HEK293 (cell line): ENCODE results near the gene ITSN1.

Source experiments
- GLI2 ChIP-seq: fragments of 450-650 bp; formaldehyde crosslinking; IDR thresholded peaks from 2 replicates; pipeline ENCODE4; 2017; ENCODE audit warnings: missing biosample characterization, missing genetic modification characterization, low read depth, borderline replicate concordance
- HOXA7 ChIP-seq: sonication (generic); formaldehyde crosslinking; IDR thresholded peaks from 2 replicates; pipeline ENCODE4 v1.8.1; 2022; ENCODE audit warnings: missing genetic modification reagents, borderline replicate concordance
- KLF10 ChIP-seq: fragments of 450-650 bp; IDR thresholded peaks from 2 replicates; pipeline ENCODE4 v1.5.1; 2018; ENCODE audit warnings: missing biosample characterization, mild to moderate bottlenecking, missing genetic modification characterization
- KLF16 ChIP-seq: fragments of 450-650 bp; formaldehyde crosslinking; IDR thresholded peaks from 2 replicates; pipeline ENCODE4 v1.5.1; 2017; ENCODE audit warnings: missing biosample characterization, missing genetic modification characterization
- MZF1 ChIP-seq: fragments of 450-650 bp; formaldehyde crosslinking; IDR thresholded peaks from 2 replicates; pipeline ENCODE4 v1.5.1; 2017; ENCODE audit warnings: missing biosample characterization, missing genetic modification characterization, borderline replicate concordance
- OSR2 ChIP-seq: fragments of 450-650 bp; formaldehyde crosslinking; IDR thresholded peaks from 2 replicates; pipeline ENCODE4 v1.5.1; 2016; ENCODE audit warnings: missing biosample characterization, missing genetic modification characterization
- TRIM28 ChIP-seq: IDR thresholded peaks from 2 replicates; pipeline ENCODE4 v1.6.1; 2011; ENCODE audit warnings: low read length, control low read depth, borderline replicate concordance
- YY1 ChIP-seq: fragments of 450-650 bp; formaldehyde crosslinking; IDR thresholded peaks from 2 replicates; pipeline ENCODE4 v1.5.1; 2018; ENCODE audit warnings: missing biosample characterization, missing genetic modification characterization
- ZBTB17 ChIP-seq: fragments of 450-650 bp; formaldehyde crosslinking; IDR thresholded peaks from 2 replicates; pipeline ENCODE4 v1.5.1; 2016; ENCODE audit warnings: missing biosample characterization, missing genetic modification characterization
- ZBTB8A ChIP-seq: fragments of 450-650 bp; formaldehyde crosslinking; IDR thresholded peaks from 2 replicates; pipeline ENCODE4 v1.5.1; 2016; ENCODE audit warnings: missing biosample characterization, missing genetic modification characterization
- ZEB2 ChIP-seq: fragments of 450-650 bp; formaldehyde crosslinking; IDR thresholded peaks from 2 replicates; pipeline ENCODE4 v1.5.1; 2016; ENCODE audit warnings: missing biosample characterization, missing genetic modification characterization
- ZNF16 ChIP-seq: fragments of 450-650 bp; formaldehyde crosslinking; IDR thresholded peaks from 2 replicates; pipeline ENCODE4 v1.5.1; 2016; ENCODE audit warnings: low read depth, missing biosample characterization, missing genetic modification characterization
- ZNF174 ChIP-seq: fragments of 450-650 bp; formaldehyde crosslinking; IDR thresholded peaks from 2 replicates; pipeline ENCODE4 v1.5.0; 2017; ENCODE audit warnings: missing biosample characterization, mild to moderate bottlenecking, missing genetic modification characterization
- ZNF311 ChIP-seq: fragments of 450-650 bp; formaldehyde crosslinking; IDR thresholded peaks from 2 replicates; pipeline ENCODE4 v1.5.1; 2017; ENCODE audit warnings: missing biosample characterization, missing genetic modification characterization, borderline replicate concordance
- ZNF521 ChIP-seq: fragments of 450-650 bp; formaldehyde crosslinking; IDR thresholded peaks from 2 replicates; pipeline ENCODE4 v1.5.1; 2017; ENCODE audit warnings: missing biosample characterization, mild to moderate bottlenecking, missing genetic modification characterization
- ZNF571 ChIP-seq: fragments of 450-650 bp; formaldehyde crosslinking; IDR thresholded peaks from 2 replicates; pipeline ENCODE4 v1.5.0; 2017; ENCODE audit warnings: missing biosample characterization, missing genetic modification characterization
- ZNF600 ChIP-seq: fragments of 450-650 bp; formaldehyde crosslinking; IDR thresholded peaks from 2 replicates; pipeline ENCODE4 v1.5.1; 2016; ENCODE audit warnings: missing biosample characterization, missing genetic modification characterization
- ZNF610 ChIP-seq: fragments of 450-650 bp; formaldehyde crosslinking; IDR thresholded peaks from 2 replicates; pipeline ENCODE4 v1.5.1; 2016; ENCODE audit warnings: missing biosample characterization, missing genetic modification characterization, borderline replicate concordance
- ZNF658 ChIP-seq: fragments of 450-650 bp; formaldehyde crosslinking; IDR thresholded peaks from 2 replicates; pipeline ENCODE4; 2016; ENCODE audit warnings: missing biosample characterization, missing genetic modification characterization
- ZNF776 ChIP-seq: fragments of 450-650 bp; formaldehyde crosslinking; IDR thresholded peaks from 2 replicates; pipeline ENCODE4 v1.5.0; 2017; ENCODE audit warnings: missing biosample characterization, missing genetic modification characterization, borderline replicate concordance
- ZNF791 ChIP-seq: fragments of 450-650 bp; formaldehyde crosslinking; IDR thresholded peaks from 2 replicates; pipeline ENCODE4 v1.5.1; 2016; ENCODE audit warnings: missing biosample characterization, missing genetic modification characterization
- ZSCAN30 ChIP-seq: fragments of 450-650 bp; IDR thresholded peaks from 2 replicates; pipeline ENCODE4 v1.5.1; 2018; ENCODE audit warnings: missing biosample characterization, mild to moderate bottlenecking, missing genetic modification characterization, moderate library complexity
- ZXDB ChIP-seq: fragments of 450-650 bp; formaldehyde crosslinking; IDR thresholded peaks from 2 replicates; pipeline ENCODE4 v1.5.1; 2016; ENCODE audit warnings: missing biosample characterization, missing genetic modification characterization
- TF ChIP-seq, protein P1 (sequence below): fragments of 450-650 bp; formaldehyde crosslinking; IDR thresholded peaks from 2 replicates; pipeline ENCODE4 v1.5.1; 2016; ENCODE audit warnings: missing biosample characterization, missing genetic modification characterization, borderline replicate concordance
- TF ChIP-seq, protein P2 (sequence below): fragments of 450-650 bp; formaldehyde crosslinking; IDR thresholded peaks from 2 replicates; pipeline ENCODE4 v1.5.0; 2017; ENCODE audit warnings: missing biosample characterization, missing genetic modification characterization, borderline replicate concordance
- TF ChIP-seq, protein P3 (sequence below): fragments of 450-650 bp; formaldehyde crosslinking; IDR thresholded peaks from 2 replicates; pipeline ENCODE4 v1.5.1; 2016; ENCODE audit warnings: missing biosample characterization, missing genetic modification characterization
- TF ChIP-seq, protein P4 (sequence below): fragments of 450-650 bp; formaldehyde crosslinking; conservative IDR thresholded peaks from 2 replicates; pipeline ENCODE4 v1.5.1; 2016; ENCODE audit warnings: low read depth, missing biosample characterization, missing genetic modification characterization
- TF ChIP-seq, protein P5 (sequence below): fragments of 450-650 bp; formaldehyde crosslinking; IDR thresholded peaks from 2 replicates; pipeline ENCODE4 v1.5.1; 2016; ENCODE audit warnings: missing biosample characterization, missing genetic modification characterization

ITSN1 gene

DNA sequence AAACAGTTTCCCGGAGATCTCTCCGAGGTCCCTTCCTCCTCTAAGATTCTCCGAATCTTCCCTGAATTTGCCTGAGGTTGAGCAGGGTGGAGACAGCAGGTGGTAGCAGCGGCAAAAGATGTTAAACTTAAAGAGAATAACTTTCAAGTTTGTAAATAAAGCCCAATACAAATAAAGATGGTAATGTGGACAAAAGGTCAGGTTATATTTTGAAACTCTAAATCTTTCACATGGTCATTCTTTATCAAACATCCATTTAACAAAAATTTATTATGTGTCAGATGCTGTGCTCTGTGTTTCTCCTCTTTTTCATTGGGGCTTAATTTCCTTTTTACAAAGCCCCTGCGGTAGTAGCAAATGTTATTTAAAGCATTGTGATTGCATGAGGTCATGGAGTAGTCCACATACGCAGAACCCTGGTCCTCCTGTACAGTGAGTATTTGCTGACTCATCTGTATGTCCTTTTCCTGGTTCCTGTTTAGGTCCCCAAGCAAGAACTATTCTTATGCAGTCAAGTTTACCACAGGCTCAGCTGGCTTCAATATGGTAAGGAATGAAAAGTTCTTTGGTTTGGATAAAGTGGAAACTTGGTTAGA is 119.2 kb downstream of the ITSN1 start (continued):
- TF ChIP-seq, protein P1, sequence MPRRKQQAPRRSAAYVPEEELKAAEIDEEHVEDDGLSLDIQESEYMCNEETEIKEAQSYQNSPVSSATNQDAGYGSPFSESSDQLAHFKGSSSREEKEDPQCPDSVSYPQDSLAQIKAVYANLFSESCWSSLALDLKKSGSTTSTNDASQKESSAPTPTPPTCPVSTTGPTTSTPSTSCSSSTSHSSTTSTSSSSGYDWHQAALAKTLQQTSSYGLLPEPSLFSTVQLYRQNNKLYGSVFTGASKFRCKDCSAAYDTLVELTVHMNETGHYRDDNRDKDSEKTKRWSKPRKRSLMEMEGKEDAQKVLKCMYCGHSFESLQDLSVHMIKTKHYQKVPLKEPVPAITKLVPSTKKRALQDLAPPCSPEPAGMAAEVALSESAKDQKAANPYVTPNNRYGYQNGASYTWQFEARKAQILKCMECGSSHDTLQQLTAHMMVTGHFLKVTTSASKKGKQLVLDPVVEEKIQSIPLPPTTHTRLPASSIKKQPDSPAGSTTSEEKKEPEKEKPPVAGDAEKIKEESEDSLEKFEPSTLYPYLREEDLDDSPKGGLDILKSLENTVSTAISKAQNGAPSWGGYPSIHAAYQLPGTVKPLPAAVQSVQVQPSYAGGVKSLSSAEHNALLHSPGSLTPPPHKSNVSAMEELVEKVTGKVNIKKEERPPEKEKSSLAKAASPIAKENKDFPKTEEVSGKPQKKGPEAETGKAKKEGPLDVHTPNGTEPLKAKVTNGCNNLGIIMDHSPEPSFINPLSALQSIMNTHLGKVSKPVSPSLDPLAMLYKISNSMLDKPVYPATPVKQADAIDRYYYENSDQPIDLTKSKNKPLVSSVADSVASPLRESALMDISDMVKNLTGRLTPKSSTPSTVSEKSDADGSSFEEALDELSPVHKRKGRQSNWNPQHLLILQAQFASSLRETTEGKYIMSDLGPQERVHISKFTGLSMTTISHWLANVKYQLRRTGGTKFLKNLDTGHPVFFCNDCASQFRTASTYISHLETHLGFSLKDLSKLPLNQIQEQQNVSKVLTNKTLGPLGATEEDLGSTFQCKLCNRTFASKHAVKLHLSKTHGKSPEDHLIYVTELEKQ (tag by site-specific recombination): peak; percentile 82; the same call in 1 of the 2 replicates
- TF ChIP-seq ZBTB17 (peak; percentile 80), ZNF610 (no peak), OSR2 (tag by site-specific recombination) (peak; percentile 98), ZEB2 (peak; percentile 91), ZNF521 (no peak), YY1 (tag by site-specific recombination) (no peak), ZNF174 (no peak), ZNF776 (tag by site-specific recombination) (no peak), ZXDB (tag by site-specific recombination) (peak; percentile 98), ZNF600 (tag by site-specific recombination) (peak; percentile 68; the same call in 1 of the 2 replicates), ZNF571 (tag by site-specific recombination) (no peak), ZNF311 (tag by site-specific recombination) (no peak), KLF10 (tag by site-specific recombination) (peak; percentile 85), HOXA7 (CRISPR knock-in tag) (no peak), ZBTB8A (tag by site-specific recombination) (peak; percentile 66), GLI2 (tag by site-specific recombination) (no peak), KLF16 (tag by site-specific recombination) (no peak; the same call in 1 of the 2 replicates), TRIM28 (peak; percentile 58; the same call in 1 of the 2 replicates), ZNF658 (tag by site-specific recombination) (no peak), MZF1 (tag by site-specific recombination) (no peak; the same call in 1 of the 2 replicates), ZSCAN30 (tag by site-specific recombination) (no peak), ZNF791 (tag by site-specific recombination) (no peak), ZNF16 (no peak)
- TF ChIP-seq, protein P2, sequence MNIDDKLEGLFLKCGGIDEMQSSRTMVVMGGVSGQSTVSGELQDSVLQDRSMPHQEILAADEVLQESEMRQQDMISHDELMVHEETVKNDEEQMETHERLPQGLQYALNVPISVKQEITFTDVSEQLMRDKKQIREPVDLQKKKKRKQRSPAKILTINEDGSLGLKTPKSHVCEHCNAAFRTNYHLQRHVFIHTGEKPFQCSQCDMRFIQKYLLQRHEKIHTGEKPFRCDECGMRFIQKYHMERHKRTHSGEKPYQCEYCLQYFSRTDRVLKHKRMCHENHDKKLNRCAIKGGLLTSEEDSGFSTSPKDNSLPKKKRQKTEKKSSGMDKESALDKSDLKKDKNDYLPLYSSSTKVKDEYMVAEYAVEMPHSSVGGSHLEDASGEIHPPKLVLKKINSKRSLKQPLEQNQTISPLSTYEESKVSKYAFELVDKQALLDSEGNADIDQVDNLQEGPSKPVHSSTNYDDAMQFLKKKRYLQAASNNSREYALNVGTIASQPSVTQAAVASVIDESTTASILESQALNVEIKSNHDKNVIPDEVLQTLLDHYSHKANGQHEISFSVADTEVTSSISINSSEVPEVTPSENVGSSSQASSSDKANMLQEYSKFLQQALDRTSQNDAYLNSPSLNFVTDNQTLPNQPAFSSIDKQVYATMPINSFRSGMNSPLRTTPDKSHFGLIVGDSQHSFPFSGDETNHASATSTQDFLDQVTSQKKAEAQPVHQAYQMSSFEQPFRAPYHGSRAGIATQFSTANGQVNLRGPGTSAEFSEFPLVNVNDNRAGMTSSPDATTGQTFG (tag by site-specific recombination): no peak
- TF ChIP-seq, protein P3, sequence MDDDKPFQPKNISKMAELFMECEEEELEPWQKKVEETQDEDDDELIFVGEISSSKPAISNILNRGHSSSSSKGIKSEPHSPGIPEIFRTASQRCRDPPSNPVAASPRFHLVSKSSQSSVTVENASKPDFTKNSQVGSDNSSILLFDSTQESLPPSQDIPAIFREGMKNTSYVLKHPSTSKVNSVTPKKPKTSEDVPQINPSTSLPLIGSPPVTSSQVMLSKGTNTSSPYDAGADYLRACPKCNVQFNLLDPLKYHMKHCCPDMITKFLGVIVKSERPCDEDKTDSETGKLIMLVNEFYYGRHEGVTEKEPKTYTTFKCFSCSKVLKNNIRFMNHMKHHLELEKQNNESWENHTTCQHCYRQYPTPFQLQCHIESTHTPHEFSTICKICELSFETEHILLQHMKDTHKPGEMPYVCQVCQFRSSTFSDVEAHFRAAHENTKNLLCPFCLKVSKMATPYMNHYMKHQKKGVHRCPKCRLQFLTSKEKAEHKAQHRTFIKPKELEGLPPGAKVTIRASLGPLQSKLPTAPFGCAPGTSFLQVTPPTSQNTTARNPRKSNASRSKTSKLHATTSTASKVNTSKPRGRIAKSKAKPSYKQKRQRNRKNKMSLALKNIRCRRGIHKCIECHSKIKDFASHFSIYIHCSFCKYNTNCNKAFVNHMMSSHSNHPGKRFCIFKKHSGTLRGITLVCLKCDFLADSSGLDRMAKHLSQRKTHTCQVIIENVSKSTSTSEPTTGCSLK: no peak
- TF ChIP-seq, protein P4, sequence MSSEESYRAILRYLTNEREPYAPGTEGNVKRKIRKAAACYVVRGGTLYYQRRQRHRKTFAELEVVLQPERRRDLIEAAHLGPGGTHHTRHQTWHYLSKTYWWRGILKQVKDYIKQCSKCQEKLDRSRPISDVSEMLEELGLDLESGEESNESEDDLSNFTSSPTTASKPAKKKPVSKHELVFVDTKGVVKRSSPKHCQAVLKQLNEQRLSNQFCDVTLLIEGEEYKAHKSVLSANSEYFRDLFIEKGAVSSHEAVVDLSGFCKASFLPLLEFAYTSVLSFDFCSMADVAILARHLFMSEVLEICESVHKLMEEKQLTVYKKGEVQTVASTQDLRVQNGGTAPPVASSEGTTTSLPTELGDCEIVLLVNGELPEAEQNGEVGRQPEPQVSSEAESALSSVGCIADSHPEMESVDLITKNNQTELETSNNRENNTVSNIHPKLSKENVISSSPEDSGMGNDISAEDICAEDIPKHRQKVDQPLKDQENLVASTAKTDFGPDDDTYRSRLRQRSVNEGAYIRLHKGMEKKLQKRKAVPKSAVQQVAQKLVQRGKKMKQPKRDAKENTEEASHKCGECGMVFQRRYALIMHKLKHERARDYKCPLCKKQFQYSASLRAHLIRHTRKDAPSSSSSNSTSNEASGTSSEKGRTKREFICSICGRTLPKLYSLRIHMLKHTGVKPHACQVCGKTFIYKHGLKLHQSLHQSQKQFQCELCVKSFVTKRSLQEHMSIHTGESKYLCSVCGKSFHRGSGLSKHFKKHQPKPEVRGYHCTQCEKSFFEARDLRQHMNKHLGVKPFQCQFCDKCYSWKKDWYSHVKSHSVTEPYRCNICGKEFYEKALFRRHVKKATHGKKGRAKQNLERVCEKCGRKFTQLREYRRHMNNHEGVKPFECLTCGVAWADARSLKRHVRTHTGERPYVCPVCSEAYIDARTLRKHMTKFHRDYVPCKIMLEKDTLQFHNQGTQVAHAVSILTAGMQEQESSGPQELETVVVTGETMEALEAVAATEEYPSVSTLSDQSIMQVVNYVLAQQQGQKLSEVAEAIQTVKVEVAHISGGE (tag by site-specific recombination): no peak
- TF ChIP-seq, protein P5, sequence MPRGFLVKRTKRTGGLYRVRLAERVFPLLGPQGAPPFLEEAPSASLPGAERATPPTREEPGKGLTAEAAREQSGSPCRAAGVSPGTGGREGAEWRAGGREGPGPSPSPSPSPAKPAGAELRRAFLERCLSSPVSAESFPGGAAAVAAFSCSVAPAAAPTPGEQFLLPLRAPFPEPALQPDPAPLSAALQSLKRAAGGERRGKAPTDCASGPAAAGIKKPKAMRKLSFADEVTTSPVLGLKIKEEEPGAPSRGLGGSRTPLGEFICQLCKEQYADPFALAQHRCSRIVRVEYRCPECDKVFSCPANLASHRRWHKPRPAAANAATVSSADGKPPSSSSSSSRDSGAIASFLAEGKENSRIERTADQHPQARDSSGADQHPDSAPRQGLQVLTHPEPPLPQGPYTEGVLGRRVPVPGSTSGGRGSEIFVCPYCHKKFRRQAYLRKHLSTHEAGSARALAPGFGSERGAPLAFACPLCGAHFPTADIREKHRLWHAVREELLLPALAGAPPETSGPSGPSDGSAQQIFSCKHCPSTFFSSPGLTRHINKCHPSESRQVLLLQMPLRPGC (tag by site-specific recombination): peak; percentile 77
